TTC549 (cell line): Measurements from ENCODE around the gene POLR1D.

Source experiments
- FAIRE-seq: peaks from 2 replicates; lab custom pipeline; 2012; peaks lifted over from hg19 to GRCh38; lab: Jason Lieb, UNC

Gene POLR1D, protein sequence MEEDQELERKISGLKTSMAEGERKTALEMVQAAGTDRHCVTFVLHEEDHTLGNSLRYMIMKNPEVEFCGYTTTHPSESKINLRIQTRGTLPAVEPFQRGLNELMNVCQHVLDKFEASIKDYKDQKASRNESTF

DNA sequence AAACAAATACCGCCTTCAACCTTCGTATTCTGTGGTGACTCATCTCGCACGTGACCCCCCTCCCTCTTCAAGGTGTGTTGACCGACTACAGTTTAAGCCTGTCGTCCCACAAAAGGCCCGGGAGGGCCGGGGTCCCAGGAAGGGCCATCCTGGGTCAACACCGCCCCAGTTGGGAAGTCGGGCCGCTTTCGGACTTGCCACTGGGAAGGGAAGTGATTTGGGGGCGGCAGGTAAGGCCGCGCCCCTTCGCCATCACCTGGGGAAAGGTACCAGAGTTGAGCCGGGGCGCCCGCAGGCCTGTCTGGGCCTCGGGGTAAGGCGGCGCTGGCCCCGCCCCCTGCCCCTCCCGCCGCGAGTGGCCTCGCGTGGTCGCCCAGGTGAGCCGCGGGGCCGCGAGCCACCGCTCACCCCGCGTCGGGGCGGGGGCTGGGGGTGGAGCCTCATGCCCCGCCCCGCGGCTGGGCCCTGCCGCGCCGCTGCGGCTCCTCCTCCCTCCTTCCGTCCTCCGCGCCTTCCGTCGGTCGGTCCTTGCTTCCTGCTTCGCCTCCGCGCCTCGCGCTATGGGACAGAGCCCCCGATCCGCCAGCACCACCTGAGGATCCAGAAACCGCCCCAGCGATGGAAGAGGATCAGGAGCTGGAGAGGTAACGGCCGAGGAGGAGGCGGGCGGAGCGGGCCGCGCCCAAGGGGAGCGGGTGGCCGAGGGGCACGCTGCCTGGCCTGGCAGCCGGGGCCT, at the start of gene POLR1D:
Gene POLR1D (plus strand): TSS at position 527 of the 736 bp plus-strand sequence. CDS start 92 bp downstream, at position 619.
- FAIRE-seq, result no peak

GRCh38 chr13:27572234-27572901, 49.3 kb upstream of the POLR1D start:
- FAIRE-seq, result no peak

DNA sequence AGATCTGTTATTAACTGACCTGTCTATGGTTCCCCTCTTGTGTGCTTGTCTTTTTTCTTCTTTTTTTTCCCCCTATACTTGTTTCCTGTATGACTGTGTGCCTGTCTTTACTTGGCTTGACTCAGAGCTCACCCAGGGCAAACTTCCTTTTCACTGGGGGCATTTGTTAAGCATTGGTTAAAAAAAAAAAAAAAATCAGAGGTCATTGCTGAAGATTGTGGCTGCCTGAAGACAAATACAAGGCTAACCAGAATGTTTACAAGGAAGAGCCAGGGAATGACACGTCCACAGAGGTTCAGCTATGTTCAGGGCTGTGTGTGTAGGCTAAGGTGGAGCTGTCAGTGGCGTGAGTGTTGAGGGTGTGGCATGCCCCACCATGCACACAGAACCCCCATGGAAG, 48.4 kb upstream of the POLR1D start:
- FAIRE-seq, result no peak

GRCh38 chr13:27574661-27575060, 47.0 kb upstream of the POLR1D start:
- no peak for FAIRE-seq

DNA sequence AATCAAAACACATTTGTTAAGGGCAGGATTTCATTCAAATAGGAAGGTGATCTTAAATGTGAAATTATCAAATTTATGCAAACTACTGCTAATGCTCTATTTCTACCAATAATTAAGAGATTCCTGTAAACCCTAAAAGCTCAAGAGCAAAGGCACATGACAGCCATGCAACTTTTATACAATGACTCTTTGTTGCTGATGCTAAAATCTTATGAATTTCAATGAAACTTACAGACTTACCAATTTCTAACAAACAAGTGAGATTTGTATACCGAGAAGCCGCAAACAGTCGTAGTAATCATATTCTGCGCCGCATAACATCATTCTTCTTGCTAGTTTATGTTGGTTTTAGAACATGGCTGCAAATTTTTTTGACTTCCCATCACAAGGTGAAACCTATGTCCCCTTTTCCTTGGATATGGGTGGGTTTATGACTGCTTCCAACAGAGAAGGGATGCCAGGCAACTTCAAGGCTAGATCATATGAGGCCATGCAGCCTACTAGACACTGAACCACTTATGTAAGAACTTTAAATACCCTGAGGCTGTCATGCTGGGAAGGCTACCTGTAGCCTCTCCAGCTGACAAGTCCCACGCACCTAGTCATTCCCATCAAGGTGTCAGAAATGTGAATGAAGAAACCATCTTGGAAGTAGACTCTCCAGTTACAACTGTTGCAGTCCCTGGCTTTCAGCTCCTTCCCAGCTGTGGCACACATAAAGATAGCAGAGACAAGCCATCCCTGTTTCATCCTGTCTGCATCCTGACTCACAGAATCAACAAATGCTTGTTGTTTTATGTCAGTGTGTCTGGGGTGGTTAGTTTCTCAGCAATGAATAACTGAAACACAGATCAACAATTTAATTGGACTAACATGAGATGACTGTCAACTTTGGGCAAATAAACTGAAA, 43.3 kb upstream of the POLR1D start:
- FAIRE-seq, result no peak

DNA sequence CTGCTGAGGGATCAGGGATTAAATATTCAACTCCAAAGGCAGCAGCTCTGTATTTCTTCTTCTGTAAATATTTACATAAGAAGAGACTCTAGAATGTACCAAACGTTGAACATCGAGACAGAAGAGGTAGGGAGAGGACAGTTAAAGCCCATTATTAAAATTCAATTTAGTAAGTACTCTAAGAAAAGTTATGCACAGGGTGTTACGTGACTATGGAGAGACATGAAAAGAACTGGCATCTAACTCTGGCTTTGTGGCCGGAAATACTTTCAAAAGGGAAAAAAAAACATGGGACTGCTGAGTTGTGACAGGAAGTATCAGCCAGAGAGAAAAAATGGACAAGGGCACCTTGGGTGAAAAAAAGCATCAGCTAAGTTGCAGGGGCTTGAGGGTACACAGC, 38.0 kb upstream of the POLR1D start:
- FAIRE-seq, result no peak

- no peak for FAIRE-seq
These were observed 34.5 kb upstream of the POLR1D start for GRCh38 chr13:27587095-27587746.

DNA sequence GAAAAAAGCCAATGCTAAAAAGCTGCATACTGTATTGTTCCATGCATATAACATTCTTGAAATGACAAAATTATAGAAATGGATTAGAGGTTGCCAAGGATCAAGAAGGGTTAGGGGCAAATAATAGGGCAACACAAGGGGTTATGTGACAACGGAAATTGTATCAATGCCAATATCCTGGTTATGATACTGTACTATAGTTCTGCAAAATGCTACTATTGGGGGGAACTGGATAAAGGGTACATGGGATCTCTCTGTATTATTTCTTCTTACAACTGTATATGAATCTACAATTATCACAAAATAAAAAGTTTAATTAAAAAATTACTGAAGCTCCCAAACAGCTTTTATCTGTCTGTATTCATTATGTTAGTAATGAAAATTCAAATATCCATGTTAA, 33.3 kb upstream of the POLR1D start:
- FAIRE-seq, result no peak

GRCh38 chr13:27592865-27593264, 28.8 kb upstream of the POLR1D start:
- no peak for FAIRE-seq

GRCh38 chr13:27593267-27593666, 28.4 kb upstream of the POLR1D start:
- FAIRE-seq, result no peak

DNA sequence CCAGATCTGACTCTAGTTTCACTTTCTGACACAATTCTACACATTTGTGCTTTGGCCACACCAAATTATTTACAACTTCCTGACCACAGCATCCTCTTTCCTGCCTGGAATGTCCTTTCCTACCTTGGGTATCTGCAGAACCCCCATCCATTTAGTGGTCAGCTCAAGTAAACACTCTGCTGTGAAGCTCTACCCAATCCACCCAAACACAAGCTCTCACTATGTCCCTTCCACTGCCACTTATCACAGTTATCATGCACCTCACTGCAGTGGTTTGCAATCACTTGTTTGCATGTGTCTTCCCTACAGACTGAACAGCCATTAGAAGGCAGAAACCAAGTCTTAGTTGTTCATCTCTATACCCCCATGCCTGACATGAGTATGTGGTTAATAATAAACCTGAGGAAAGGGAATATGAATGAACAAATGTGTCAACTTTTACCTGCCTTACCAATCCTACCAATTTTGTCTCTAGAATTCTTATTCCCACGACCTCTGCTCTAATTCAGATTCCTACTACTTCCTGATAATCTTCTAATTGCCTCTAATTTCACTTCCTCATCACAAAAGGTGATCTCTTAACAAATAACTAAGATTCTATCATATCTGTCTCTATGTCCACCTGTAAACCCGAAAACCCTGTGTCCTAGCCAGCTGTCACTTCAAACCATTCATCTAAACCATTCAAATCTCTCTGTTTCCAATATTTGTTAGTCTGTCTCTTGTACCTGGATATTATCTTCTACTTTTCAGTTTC, 26.5 kb upstream of the POLR1D start:
- no peak for FAIRE-seq

- FAIRE-seq, result no peak
These were observed 22.6 kb upstream of the POLR1D start for GRCh38 chr13:27599096-27599495.

DNA sequence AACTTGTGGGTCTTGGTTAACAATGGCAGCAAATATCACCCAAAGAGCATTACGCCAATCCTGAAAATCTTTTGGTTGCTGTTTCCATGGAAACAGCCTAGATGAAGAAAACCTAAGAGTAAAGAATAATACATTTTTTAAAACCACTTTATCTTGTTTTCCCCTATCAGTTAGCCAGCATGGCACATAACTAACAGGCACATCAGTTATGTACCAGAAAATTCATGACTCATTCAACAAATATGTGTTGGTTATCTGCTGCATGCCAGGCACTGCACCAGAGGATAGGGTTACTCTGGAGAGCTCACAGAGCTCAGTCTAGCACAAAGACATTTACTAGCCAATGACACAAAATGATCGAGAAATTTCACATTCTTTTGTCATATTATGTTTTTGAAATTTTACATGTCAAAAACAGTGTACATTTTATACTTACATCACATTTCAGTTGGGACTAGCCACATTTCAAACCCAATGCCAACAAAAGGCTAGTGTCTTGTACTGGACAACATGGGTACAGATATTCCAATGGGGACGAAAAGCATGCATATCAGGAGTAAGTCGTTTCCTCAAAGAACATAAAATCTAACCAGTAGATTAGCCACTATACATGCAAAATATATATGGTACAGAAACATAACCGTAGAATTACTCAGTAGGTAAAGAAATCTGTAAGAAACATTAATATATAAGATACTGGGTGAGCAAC, 21.7 kb upstream of the POLR1D start:
- FAIRE-seq, result no peak

DNA sequence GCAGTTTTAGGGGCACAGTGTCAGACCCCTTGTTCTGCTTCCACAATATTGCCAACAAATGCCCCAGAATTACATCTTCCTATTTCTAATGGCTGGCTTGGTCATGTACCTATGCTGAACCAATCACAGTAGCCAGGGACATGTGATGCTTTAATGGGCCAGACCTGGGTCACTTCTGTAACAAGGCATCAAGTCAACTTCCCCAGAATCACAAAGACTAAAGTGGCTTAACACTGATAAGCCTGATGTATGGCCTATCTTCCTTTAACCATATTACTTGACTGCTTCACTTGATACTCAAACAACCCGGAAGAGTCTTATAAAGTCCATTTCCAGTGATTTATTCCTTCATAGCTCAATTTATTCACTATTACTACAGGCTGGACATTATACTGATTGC, 21.0 kb upstream of the POLR1D start:
- no peak for FAIRE-seq

- no peak for FAIRE-seq
These were observed 20.5 kb upstream of the POLR1D start for GRCh38 chr13:27601208-27601607.

- no peak for FAIRE-seq
These were observed 19.9 kb upstream of the POLR1D start for GRCh38 chr13:27601803-27602202.

DNA sequence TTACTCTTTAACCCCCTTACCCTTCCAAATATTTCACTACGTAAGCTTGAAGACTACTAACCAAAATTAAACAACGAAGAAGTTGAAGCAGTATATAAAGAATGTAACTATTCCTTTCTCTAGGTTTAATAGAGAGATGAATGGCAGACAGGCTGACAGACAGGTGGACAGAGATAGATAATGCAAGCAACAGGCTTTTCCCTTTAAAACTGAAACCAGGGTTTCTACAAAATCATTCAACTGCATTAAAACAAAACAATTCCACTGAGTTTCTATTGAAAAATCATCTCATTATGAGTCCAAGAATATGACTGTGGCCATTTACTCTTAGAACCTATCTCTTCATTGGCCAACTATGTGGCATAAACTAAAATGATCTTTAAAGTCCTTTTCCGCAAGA, 16.6 kb upstream of the POLR1D start:
- no peak for FAIRE-seq

DNA sequence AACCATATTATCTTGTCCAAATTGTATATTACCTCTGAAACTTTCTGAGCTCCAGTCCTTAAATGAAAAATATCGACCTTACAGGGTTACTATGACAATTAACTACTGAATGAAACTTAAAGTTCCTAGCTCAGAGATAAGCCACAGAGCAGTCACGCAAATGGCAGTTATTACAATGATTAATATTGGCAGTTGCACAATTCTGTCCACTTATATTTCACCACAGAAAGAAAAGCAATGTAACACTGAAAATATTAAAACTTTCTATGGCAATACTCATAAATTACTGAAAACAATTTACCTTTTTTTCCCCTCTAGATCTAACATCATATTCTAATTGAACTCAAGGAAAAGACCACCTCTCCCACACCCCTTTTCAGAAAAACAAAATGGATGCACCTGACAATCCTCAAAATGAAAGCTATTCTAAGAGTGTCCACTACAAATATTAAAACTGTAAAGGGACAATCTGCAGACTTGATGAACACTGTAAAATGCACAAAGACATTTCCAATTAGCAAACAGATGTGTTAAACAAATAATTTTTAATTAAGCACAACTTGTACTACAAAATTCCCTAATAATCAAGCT, 16.0 kb upstream of the POLR1D start:
- no peak for FAIRE-seq

DNA sequence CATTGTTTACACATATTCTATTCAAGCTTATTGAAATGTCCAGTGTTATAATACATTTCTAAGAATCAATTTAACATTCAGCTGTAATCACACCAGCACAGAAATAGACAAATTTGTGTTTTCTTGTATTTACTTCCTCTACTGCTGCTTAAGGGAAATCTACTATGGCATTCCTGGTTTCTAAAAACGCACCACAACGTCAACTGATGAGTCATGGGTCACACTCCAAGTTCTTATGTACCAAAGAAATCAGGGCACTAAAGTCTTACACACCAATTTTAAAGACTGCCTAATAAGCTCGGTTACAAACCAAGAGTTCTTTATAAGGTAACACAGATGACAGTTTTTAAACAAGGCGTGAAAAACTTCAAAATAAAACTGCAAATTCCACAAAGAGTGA, 14.6 kb upstream of the POLR1D start:
- no peak for FAIRE-seq

- FAIRE-seq, result no peak
These were observed 8.1 kb upstream of the POLR1D start for GRCh38 chr13:27613628-27614027.
